Small intestine (tissue), 7 donors: ENCODE measurements around the gene LGALS9C. TPM values are rescaled to one million over a fixed set of nuclear protein-coding genes. Genes with fewer than 3 reads are reported as not detected.
"Not testable (repeated sequence)": the region's sequence is repeated elsewhere in the genome, so short reads cannot be mapped to it uniquely, and the experiment has no call there.

Experiments used
- DNase-seq, 2 donors: peaks; one replicate each; pipeline versions ENCODE4 v3.0.0 to v3.0.0-alpha.2; 2013
- FAIRE-seq: peaks from 2 replicates; lab custom pipeline; 2012; peaks lifted over from hg19 to GRCh38; lab: Jason Lieb, UNC
- H3K27ac ChIP-seq, 3 donors: one replicate each; pipeline ENCODE4 v1.5.1; 2013; ENCODE audit warnings: low read length in 2 of 3, mild to moderate bottlenecking in 2 of 3, control low read depth in 1 of 3, inconsistent platforms in 1 of 3, low read depth in 1 of 3, moderate library complexity in 1 of 3
- H3K27me3 ChIP-seq, 3 donors: one replicate each; pipeline ENCODE4 v1.6.1; 2013; ENCODE audit warnings: low read length in 3 of 3, inconsistent platforms in 1 of 3; ENCODE audit not compliant: control insufficient read depth in 3 of 3, insufficient read depth in 3 of 3
- H3K36me3 ChIP-seq, 3 donors: one replicate each; pipeline ENCODE4 v1.6.1; 2013; ENCODE audit warnings: low read length in 3 of 3, inconsistent platforms in 1 of 3, low read depth in 1 of 3, mild to moderate bottlenecking in 1 of 3, moderate library complexity in 1 of 3; ENCODE audit not compliant: control insufficient read depth in 3 of 3, insufficient read depth in 2 of 3
- H3K4me1 ChIP-seq, 3 donors: one replicate each; pipeline ENCODE4 v1.6.1; 2013; ENCODE audit warnings: low read length in 2 of 3, inconsistent platforms in 1 of 3, low read depth in 1 of 3, mild to moderate bottlenecking in 1 of 3, moderate library complexity in 1 of 3; ENCODE audit not compliant: control insufficient read depth in 3 of 3, insufficient read depth in 2 of 3
- H3K4me3 ChIP-seq, 3 donors: one replicate each; pipeline ENCODE4 v1.5.1; 2013; ENCODE audit warnings: low read length in 3 of 3, control low read depth in 1 of 3, inconsistent platforms in 1 of 3, low read depth in 1 of 3, mild to moderate bottlenecking in 1 of 3, moderate library complexity in 1 of 3
- H3K9me3 ChIP-seq, 2 donors: one replicate each; pipeline ENCODE4 v1.6.1; 2013; ENCODE audit warnings: low read depth in 1 of 2, low read length in 1 of 2; ENCODE audit not compliant: control insufficient read depth in 2 of 2, insufficient read depth in 1 of 2
- WGBS, 3 donors: extraction: QIAGEN DNeasy Blood & Tissue Kit; methylation state at CpG; one replicate each; pipeline ENCODE4 v1.1.7; 2013; 5-methylcytosine and 5-hydroxymethylcytosine counted together
- polyA plus RNA-seq, 4 donors: library from polyadenylated mRNA; stranded (reverse) in 3 of 4; unstranded in 1 of 4; fragments of 200-250 nt in 3 of 4; fragments of 120-200 nt in 1 of 4; gene quantifications; one replicate each; pipeline versions ENCODE4 v1.2.1 to v1.2.3, GENCODE V29; 2013
- donor health status: healthy with polysubstance abuse.
- donor health status: control.
- donor health status: control.
- donor health status: Bipolar disorder and iron deficiency.
- donor health status: healthy.

LGALS9C gene
- polyA plus RNA-seq, 4 donors, result 1.2 to 18.0 (median 7.2) TPM

DNA sequence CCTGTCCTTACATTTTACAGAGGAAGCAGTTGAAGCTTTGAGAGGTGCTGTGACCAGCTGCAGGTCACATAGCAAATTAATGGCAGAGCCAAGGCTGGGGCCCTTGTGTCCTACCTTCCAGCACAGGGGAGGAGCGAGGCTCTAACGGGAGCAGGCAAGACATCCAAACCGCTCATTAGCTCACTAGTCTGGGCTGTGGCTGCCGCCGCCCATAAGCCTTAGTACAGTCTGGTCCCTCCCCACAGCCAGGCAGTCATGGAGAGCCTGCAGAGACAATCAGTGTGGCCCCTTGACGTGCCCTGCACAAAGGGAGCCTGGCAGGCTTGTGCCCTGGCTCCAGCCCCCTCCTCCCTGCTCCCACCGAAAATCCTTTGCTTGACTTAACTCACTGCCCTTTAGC lies 25.6 kb upstream of the LGALS9C start:
- H3K36me3 ChIP-seq, H3K9me3 ChIP-seq, H3K4me1 ChIP-seq, H3K27me3 ChIP-seq, H3K4me3 ChIP-seq, FAIRE-seq, DNase-seq, H3K27ac ChIP-seq: not testable (repeated sequence)
- 51 to 83% (median 69%) methylated on average over 2 to 5 of the region's 7 CpGs for WGBS, 3 donors

DNA sequence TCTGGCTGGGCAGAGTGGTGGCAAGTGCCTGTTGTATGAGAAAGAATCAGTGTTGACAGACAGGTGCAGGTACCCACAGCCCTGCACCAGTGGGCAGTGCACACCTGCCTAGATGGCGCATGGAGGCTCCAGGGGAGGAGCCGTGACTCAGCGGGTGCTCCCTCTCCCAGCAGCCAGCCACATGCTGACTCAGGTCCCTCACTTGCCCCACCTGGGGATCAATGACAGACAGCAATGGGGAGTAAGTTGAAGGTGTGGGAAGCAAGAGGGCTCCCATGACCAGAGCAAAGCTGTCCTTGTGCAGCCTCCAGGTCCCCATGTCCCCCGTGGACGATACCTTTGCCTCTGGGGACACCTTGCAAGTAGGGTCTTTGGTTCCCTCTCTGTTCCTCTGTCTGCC lies 24.6 kb upstream of the LGALS9C start:
- H3K4me1 ChIP-seq, H3K27ac ChIP-seq, H3K27me3 ChIP-seq, H3K36me3 ChIP-seq, H3K4me3 ChIP-seq, H3K9me3 ChIP-seq, FAIRE-seq: not testable (repeated sequence)
- peak in 1 of 2 donors; percentile 46 for DNase-seq
- 21 to 63% (median 48%) methylated on average over 5 of the region's 5 CpGs for WGBS, 3 donors

DNA sequence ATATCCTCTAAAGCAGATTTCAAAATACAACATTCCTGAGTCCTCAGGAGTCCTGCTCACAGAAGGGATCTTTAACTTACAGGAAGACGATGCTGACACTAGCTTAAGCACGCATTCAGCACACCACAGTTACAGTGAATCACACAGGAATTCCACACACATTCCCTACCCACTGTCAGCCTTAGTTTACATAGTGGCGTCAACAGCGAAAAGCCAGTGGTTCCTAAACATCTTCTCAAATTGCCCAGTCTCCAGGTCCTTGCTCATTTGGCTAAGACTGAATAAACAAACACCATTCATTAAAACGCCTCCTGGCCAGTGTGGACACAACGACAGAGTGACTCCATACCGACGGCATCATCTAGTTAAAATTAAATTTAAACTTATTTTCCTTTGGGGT lies 17.6 kb upstream of the LGALS9C start:
- 40 to 59% (median 51%) methylated on average over 8 of the region's 8 CpGs for WGBS, 3 donors

DNA sequence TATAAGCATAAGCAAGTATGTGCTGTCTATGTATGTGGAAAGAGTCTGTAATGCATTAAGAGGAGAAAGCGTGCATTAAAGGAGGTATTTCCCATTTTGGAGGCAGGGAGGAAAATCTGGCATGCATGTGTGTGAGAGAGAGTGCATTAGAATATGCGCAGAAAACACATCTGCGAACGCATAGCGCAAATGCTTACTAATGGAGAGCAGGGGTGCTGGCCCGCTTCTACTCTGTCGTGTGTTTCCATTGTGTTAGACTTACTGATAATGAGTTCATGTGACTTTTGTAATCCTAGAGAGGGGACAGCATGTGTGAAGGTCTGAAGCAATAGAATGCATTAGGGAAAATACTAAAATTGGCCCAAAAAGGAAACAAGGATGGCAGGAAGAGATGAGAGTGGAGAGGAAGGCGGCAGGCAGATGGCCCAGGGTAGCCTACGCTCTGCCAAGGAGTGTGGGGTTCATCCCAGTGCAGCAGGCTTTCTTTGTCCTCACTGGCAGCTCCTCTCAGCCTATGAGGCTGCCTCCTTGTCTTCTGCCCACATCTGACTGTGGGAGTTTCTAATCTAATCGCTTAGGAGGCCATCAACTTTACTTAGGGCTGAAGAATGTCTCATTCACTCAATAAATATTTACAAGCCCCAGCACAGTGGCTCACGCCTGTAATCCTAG lies 12.6 kb upstream of the LGALS9C start:
- FAIRE-seq, result not testable (repeated sequence)

More for the DNA sequence above, 17.6 kb upstream of the LGALS9C start:
- H3K27ac ChIP-seq, DNase-seq, H3K36me3 ChIP-seq, H3K4me1 ChIP-seq, H3K27me3 ChIP-seq, H3K4me3 ChIP-seq, H3K9me3 ChIP-seq, FAIRE-seq: not testable (repeated sequence)

DNA sequence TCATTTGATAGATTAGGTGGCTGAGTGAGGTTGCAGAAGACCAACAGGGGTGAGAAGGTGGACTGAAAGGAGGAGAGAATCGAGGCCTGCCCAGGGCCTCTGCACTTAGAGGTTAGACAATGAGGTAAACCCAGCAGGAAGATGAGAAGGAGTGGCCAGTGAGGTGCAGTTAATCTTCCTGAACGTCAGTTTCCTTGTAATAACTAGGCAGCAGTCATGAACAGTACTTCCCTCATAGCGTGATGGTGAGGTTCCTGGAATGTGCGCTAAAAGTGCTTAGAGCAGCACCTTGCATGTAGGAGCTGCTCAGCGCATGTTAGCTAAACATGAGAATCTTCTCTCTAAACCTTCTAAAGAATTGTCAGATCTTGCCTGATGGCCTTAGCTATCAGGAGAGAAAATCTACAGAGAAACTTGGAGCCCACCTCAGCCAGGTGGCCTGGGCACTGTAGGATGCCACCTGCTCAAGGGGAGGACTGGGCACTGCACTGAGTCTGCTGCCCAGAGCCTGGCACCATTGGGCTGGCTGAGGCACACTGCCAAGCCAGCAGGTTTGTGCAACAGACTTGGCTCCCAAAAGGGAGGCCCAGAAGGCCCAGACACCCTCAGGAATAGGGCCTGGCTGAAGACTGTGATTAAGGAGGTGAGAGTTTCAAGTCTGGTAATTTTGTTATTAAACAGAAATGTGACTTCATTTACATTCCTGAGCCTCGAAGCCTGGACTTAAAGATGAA lies 10.2 kb upstream of the LGALS9C start:
- not testable (repeated sequence) for H3K4me1 ChIP-seq, H3K9me3 ChIP-seq, H3K36me3 ChIP-seq, DNase-seq, H3K27me3 ChIP-seq, FAIRE-seq, H3K4me3 ChIP-seq, H3K27ac ChIP-seq
- WGBS, 3 donors, result 57 to 67% (median 63%) methylated on average over 4 to 5 of the region's 6 CpGs

More for the DNA sequence above, 12.6 kb upstream of the LGALS9C start:
- not testable (repeated sequence) for H3K9me3 ChIP-seq, DNase-seq, H3K27ac ChIP-seq, H3K27me3 ChIP-seq, H3K4me1 ChIP-seq, H3K4me3 ChIP-seq, H3K36me3 ChIP-seq
- 86 to 91% (median 91%) methylated on average over 8 to 9 of the region's 11 CpGs for WGBS, 3 donors

DNA sequence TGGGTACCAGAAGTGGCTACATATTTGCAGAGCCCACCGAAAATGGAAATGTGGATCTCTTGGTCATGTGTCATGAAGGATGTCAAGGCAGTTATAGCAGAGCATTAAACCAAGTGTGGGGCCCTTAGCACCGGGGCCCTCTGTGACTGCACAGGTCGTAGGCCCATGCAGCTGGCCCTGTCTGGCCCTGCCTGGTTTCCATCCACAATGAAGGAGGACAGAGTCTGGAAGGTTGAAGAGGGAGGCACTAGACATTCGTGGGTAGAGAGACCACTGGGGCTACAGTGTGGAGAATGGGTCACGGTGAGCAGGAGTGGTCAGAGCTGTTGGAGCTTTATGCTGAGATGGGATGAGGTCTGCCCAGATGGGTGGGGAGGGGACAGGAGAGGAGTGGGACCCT lies 9.6 kb upstream of the LGALS9C start:
- H3K4me1 ChIP-seq, FAIRE-seq, H3K4me3 ChIP-seq, H3K9me3 ChIP-seq, H3K27ac ChIP-seq, DNase-seq, H3K36me3 ChIP-seq, H3K27me3 ChIP-seq: not testable (repeated sequence)
- WGBS, 3 donors, result 86 to 90% (median 89%) methylated on average over 4 to 5 of the region's 5 CpGs

DNA sequence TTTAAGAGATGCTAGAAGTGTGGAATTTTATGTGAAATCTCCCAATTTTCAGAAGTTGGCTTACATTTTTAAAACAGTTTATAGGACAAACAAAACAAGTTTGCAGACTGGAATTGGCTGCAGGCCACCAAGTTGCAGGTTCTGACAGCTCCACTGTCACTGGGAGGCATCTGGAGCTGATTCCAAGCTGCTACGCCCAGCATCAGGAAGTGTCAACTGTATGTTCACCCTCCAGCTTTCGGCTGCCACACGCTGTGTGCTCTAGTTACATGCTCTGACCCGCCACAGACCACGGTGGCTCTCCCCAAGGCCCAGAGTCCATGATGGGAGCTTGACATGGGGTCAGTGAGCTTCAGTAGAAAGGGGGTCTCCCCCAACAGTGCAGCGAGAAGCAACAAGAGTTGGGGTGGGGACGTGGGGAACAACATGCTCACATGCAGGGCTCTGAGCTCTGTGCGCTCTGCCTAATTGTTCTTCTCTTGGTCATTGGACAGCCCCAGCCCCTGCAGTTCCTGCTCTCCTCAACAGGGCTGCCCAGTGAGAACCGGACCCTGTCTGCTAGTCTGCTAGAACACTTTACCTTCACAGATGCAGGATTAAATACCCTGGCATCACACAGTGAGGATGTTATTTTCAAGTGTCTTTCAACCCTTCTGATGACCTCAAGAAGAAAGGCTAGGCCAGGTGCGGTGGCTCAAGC lies 8.0 kb upstream of the LGALS9C start:
- not testable (repeated sequence) for H3K9me3 ChIP-seq, H3K4me3 ChIP-seq, H3K27me3 ChIP-seq, FAIRE-seq, H3K36me3 ChIP-seq, H3K4me1 ChIP-seq, DNase-seq, H3K27ac ChIP-seq
- WGBS, 3 donors, result 83 to 89% (median 87%) methylated on average over 8 to 9 of the region's 10 CpGs

DNA sequence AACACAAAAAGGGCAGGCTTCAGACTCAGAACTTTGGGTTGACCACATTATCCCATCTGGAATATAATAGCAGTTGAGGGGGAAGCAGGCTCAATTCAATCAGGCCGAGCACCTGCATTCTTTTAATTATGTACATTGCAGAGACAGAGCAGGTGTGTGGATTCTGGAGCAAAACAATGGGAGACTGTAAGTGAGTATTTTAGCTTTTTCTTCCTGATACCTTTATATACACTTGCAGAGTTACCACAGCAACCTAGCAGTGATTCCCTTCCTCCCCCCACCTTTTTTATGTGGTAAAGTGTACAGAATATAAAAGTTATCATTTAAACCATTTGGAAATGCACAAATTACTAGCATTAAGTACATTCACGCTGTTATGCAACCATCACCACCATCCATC lies 6.8 kb upstream of the LGALS9C start:
- not testable (repeated sequence) for H3K9me3 ChIP-seq, H3K27me3 ChIP-seq, H3K4me3 ChIP-seq, DNase-seq, H3K4me1 ChIP-seq, H3K27ac ChIP-seq, H3K36me3 ChIP-seq, FAIRE-seq
- whole genome bisulfite sequencing, 3 donors, result 32 to 76% (median 69%) methylated on average over 2 of the region's 2 CpGs
